ENCODE data around the gene NTN1.
"Not testable (repeated sequence)": the region's sequence is repeated elsewhere in the genome, so short reads cannot be mapped to it uniquely, and the experiment has no call there.

NTN1 gene

DNA sequence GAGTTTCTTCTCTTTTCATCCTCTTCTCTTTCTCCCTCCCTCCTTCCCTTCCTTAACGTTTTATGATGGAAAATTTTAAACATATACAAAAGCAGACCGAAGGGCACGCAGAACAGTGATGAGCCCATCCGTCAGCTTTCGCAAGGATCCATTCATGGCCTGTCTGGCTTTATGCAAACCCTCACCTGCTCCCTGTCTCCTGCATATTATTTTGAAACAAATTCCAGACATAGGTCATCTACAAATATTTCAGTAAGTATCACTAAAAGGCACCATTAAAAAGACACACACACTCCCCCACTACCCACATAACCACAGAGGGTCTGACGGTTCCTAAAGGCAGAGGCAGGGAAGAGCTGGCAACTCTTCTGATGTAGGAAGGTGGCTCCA is 235.0 kb downstream of the NTN1 start:
- DNase-seq, result no peak

DNA sequence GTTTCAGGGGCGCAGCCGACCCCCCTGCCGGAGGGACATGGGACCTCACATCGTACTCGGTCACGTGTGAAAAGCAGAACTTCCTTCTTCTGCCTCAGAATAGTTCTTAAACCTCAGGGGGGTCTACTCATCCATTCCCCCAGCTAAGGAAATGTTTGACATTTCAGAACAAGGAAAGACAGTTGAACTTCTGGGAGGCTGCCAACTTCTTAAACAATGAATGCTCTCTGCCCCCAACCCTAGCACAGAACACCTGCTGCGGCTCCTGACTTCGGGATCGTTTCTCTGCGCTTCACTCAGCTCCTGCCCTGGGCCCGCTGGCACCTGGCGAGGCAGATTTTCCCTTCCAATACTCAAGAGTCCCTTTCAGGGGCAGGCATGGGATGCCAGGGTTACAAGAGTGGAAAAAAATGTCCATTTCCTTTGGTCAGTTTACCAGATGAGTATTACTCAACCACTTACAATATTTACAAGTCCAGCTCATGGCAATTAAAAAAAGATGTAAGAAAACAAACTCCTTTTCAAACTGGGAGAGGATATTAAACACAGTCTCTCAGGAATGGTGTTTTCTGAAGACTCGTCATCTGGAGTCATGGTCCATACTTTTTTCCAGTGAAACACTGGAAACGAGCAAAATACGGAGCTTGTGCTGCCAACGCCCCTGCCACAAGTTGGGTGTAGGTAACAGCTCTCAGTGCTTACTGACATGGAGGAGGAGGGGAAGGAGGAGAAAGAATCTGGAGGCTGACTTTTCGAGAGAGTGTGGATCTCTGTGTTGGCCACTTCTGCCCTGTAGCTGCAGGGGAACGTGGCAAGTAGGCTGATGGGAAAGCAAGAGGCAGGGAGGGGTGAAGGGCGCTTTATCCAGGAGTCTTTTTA is 235.7 kb downstream of the NTN1 start:
- peak; percentile 27 for DNase-seq

DNA sequence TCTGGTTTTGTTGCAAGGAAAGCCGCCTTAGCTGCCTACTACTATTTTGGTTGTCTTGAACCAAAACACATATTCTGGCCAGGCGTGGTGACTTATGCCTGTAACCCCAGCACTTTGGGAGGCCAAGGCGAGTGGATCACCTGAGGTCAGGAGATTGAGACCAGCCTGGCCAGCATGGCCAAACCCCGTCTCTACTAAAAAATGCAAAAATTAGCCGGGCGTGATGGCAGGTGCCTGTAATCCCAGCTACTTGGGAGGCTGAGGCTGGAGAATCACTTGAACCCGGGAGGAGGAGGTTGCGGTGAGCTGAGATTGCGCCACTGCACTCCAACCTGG is 236.3 kb downstream of the NTN1 start:
- not testable (repeated sequence) for DNase-seq

DNA sequence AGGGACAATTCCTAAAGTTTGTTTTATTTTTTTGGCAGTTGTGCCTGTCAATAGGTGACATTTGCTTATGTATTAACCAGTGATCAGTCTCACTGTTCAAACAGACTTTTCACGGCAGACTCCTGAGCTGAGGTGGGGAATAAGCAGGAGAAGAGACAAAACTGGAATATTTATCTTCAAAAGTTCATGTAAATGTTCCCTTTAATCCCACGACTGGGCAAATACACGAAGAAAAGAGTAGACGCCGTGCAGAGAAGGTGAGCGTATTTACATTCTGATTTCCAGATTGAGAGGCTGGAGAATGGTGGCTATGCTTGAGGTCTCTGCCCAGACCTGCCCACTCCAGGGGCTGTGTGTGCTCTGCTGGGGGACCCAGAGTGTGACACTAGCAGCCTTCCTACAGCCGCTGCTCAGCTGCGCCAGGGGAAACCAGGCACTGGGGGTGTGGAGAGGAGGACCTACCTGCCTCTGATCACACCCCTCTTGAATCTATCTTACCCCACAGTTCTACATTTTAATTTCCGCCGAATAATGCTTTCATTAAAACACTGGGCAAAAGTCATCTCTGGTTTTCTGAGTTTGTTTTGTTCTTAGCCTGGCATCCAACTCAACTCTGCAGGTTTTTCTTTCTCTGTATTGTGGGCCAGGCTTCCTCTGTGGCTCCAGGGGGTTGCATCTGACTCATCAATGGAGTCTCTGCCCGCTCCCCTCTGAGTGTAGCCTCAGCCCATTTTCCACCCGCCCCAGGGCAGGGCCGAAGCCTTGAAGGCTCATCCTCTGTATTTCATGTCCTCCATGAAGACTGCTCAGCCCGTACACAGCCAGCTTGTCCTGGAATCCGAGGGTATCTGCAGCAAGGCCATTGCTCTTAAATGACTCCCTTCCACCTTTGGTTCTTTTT is 237.1 kb downstream of the NTN1 start:
- DNase-seq, result peak; percentile 30

DNA sequence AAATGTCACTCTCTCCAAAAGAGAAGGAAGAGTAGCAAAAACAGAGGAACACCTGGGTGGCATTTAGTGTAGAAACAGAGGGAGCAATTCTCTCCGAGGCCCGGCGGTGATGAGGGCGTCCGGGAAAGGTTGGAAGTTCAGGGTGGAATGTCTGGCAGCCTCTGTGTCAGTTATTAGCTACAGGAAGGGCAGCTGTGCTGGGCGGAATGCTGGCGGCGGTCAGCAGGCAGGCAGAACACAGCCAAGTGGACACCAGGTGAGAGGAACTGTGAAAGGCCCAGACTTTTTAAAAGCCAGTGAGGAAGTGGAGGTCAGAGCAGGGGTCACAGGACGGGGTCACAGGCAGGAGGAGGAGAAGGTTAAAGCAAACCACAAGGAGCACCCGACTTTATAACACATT is 238.1 kb downstream of the NTN1 start:
- peak; percentile 8 for DNase-seq

DNA sequence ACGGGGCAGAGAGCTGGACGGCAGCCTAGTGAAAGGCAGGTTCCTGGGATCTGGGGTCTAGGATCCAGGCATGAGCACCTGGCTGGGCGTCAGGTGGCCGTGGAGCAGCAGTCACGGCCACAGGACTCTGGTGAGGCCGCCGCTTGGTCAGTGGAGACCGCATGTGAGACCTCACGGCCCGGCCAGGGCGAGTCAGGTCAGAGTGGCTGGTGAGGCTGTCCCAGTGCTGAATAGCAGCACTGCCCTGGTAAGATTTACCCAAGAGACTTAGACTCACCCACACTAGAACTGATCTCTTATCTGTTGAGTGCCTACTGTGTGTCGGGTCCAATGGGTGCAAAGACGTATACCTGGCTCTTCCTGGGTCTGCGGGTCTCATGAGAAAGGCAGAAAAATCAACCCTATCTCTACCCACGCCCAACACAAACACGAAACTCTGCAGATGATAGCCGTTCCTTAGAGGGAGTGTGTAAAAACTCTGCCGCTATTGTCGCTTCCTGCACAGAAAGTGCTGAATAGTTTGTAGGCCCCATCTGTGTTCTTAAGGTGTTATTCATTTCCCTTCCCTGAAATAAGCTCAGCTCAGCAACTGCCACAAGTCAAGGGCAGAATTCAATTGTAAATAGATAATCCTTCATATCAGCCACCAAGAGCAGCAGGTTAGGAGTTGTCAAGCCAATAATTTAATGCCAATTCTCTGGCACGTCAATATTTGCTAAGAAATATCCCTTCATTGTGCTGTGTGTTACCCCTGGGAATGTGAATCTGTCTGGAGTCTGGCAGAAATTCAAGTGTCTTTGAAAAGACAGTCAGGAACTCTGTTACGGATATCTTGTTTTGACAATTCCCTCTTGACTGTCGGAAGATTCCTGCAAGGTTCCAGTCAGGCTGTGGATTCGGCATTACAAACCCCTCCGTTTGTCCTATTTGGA is 240.0 kb downstream of the NTN1 start:
- no peak for DNase-seq

DNA sequence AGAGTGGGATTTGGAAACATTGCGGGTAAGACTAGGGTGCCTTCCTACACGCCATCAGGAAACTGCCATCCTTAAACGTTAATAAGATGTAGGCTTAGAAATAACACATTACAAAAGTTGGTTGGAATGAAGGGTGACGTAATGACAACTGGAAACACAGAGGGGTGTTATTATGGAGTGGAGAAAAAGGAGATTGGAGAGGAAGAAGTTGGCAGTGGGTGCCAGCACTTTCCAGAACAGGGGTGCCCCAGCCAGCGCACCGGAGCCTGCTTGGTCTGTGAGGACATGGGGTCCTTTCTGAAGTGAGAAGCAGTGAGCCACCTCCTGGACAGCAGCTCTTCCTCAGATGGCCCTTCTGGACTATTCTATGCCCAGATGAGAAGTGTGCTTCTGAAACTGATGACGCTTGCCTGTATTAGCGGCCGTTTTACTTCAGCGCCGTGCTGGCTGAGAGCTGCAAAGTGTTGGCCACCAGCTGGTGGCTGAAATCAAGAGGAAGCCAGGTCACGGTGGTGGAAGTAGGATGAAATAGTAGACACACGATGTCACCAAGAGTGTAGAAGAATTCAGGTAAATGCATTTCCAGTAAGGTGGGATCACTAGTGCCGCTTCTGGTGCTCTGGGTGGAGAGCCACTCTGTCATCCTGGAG is 244.8 kb downstream of the NTN1 start:
- no peak for DNase-seq

DNA sequence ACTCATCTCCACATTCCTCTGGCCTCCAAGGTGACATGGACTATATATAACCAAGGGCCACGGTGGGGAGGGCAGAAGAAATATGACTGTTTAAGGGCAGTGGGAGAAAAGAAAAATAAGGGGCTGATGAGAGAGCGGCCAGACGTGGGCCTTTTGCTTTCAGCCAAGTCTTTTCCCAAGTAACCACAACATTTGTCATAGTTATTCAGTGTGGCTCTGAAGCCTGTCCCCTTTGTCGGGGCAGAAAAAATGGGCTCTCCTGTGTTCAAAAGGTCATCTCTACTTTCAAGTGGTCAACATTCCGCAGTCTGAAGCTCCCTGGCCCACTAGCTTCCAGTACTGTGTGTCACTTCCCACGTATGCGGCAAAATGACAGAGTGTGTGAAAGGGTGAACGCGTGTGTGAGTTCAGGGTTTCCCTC is 245.4 kb downstream of the NTN1 start:
- DNase-seq, result no peak

DNA sequence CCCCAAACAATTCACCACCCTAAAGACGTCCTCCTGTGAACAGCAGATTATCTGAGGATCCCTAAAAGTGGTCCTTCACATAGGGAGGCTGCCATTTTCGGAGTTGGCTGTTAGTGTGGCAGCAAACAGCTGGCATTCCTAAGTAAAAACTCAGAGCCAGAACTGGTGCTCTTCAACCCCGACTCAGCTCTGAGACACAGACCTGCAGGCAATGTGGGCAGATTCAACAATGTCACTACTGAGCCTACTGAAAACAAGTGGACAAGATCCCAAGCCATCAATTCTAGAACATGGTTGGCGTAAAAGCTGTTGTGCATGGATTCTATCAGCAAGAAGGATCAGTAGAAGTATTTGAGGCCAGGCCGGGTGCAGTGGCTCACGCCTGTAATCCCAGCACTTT is 247.2 kb downstream of the NTN1 start:
- no peak for DNase-seq

DNA sequence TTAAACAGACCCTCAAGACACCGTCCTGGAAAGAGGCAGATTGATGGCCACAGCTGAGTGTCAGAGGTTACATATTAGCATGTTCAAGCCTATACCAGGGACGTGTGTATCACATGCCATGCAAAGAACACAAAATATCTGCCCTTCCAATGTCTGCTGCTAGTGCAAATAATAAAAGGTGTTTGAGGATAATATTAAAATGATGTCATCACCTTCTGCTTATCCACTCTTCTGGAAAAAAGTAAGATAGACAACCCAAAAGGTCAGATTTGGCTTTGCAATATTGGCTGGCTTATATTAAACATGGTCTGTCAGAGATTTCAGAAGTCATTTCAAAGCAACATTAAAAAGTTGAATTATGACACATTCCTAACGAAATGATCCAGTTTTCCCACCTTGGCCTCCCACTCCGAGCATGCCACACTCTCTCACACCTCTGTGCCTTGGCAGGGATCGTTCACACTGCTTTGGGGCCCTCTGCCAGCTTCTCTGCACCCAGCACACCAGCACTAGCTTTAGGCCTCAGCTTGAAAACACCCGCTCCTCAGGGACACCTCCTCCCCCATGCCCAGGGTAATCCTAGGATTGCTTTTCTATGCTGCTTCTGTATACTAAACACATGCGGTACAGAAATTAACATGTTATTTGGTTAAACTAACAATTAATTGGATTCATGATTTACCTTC is 248.2 kb downstream of the NTN1 start:
- DNase-seq, result no peak

DNA sequence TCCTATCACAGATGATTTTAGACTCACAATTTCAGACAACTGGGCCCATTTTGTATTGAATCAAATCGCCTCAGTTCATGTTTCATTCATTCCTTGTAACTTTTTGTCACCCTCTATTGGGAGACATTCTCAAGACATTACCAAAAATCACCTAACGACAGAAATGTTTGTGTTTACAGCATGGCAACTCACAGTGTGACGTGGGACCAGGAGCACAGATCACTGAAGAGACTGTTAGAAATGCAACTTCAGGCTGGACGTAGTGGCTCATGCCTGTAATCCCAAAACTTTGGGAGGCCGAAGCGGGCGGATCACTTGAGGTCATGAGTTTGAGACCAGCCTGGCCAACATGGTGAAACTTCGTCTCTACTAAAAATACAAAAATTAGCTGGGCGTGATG is 249.6 kb downstream of the NTN1 start:
- DNase-seq, result no peak

DNA sequence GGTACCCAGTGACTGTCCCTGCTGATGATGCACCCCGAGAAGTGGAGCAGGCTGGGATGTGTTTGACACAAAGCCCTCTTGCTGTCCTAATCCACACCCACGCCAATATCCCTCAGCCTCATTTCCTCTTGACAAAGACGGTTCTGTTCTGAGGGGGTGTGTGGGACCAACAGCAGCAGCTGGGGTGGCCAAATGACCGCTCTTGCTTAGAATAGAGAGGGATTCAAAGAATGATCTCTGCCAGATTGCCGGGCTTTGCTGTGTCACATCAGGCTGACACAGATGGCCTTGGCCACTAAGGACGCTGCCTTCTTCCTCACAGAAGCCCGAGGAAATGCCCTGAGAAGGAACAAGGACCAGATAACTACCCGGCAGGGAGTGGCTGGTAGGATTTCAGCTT is 250.7 kb downstream of the NTN1 start:
- no peak for DNase-seq

DNA sequence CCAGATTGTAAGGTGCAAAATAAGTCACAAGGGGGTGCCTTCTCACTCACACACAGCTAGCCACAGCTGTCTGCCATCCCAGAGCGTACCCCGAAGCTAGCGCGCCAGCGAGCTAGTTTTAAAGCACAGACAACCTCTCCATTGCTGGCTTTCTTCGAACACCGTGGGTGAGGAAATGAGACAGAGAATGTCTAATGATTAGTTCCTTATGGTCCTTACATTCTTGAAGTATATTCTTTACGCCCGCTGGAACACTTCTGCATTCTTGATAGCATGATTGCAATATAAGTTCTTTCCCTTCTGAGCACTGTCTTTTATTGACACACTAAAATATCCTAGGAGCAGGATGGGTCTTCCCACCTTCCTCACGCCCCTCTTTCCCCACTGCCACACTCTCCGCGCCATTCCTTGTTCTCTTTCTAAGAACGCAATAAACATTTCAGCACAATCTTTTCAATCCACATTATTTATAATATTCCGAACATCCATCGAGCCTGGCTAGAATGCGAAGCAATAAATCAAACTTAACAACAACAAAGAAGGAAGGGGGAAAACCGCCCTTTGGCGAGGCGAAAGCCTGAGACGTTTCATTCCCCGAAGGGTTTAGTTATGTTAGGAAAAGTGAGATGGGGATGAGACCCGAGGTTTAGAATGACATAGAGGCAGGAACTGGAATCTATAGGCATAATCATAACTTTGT is 251.3 kb downstream of the NTN1 start:
- DNase-seq, result no peak

DNA sequence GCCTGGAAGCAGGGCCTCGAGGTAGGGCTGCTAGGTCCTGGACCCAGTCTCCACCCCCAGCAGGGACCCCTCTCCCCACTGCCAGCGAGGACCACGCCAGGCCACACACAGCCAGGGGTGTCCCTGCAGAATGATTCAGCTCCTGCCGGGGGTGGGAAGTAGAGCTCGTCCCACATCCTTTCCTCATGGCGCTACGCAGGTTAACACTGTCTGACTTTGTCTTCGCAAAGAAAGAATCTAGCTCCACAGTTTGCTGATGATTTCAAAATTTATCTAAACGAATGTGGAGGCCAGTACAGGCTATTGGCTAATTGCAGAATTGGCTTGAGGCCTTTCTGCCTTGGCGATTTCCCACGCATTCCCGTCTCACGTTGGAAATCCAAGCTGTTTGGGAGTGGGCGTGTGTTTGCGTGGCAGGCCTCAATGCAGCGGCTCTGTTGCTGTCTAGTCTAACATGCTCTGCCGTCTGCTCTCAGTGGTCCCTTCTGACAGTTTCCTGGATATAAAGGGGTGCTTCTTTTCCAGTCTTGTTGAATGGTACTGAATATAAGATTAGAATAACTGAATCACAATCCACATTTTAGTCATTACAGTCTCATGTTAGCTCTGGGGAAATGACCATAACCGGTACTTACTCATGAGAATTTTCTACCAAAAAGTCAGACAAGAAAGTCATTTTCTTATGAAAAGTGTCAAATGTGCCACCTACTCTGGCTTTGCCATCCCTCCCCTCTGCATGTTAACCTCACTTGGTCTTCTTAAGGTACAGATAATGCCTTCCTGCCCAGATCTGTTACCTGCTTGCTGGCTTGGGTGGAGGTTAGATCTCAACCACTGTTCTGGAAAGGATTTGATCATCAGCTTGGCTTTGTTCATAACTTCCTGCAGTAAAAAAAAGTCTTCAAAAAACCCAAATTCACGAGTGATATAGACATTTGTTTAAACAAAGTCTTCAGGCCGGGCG is 252.4 kb downstream of the NTN1 start:
- no peak for DNase-seq

DNA sequence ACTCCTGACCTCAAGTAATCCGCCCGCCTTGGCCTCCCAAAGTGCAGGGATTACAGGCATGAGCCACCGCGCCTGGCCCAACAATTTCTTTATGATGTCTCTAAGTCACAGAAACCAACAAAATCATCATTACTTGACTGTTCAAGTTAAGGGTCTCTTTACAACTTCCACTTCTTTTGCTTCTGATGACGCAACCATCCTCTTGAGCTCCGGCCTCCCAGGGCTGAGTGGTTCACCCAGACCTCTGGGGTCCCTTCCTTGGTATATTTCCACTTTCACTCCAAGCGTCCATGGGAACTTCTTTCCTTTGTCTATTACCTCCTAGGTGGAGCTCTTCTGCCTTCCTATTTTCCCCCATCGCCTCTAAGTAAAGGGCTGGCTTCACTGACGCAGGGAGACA is 253.7 kb downstream of the NTN1 start:
- DNase-seq, result no peak

DNA sequence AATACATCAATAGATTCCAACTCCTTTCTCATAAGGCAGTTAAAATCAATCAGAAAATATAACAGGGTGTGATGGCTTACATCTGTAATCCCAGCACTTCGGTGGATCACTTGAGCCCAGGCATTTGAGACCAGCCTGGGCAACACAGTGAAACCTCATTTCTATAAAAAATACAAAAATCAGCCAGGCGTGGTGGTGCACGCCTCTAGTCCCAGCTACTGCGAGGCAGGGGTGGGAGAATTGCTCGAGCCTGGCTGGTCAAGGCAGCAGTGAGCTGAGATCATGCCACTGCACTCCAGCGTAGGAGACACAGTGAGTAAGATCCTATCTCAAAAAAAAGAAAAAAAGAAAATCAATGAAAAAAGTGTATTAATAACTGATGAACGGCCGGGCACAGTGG is 258.6 kb downstream of the NTN1 start:
- no peak for DNase-seq

DNA sequence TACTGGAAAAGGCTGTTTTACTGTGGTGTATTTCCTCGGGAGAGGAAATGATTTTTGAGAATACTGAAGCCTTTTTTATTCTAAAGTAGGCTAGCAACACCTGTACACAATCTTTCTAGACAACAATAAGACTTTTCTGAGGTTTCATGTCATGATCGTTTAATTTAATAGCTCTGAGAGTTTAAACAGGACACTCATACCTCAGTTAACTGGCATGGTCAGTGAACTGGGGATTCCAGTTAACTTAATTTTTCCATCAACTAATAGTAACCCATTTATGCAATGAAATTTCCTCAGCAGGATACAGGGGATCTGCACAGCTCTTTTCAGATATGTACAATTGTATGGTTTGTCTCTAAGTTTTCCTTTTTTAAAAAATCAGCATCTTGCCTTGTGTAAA is 262.6 kb downstream of the NTN1 start:
- no peak for DNase-seq

DNA sequence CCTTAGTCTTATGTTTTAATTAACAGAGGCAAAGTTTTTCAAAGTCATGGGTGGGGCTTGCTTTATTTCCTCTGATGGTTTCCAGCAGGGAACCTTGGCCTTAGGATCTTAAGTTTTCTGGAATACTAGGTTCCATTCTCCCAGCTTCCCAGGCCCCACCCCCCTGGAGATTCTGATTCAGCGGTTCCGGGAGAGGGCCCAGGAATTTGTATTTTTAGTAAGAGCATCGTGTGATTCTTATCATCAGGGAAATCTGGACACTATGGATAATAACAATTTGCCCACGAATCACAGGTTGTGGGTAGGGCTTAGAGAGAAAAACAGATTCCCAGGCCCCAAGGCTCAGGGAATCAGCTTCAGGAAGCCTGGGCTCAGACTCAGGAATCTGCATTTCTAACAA is 263.6 kb downstream of the NTN1 start:
- DNase-seq, result no peak

DNA sequence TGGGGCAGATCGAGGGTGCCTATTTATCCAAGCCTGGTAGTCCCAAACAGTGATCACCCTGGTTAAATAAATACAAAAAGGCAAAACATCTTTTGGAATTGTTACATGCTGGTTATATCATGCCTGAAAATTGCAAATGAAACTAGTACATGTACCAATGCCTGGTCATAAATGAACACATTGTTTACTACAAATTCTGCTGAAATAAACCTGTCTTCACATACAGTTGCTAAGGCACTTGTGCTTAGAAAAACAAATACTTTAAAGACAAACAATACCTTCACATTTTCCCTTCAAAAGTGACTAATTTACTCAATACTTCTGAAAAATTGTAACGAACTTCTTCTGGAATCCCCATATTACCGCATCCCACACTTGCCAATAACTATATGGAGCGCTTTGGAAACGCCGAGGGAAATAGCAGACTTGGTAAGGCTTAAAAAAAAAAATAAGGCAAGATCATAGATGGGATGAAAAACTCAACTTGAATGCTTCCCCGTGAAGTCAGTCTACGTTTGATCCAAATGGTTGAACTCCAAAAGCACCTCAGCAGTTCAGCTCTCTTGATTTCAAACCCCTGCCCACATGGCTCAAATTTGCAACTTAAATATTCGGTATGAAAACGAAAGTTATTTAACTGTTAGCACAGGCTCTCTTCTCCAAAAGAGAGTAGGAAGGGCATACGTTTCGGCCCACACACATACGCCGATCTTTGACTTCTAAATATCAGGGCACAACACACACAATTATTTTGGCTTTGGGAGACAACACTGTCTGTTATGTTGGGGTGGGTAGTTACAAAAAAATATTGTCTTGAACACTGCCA is 264.5 kb downstream of the NTN1 start:
- no peak for DNase-seq
